ENCODE measurements around the gene GPRC5B. TPM values are rescaled to one million over a fixed set of nuclear protein-coding genes. Genes with fewer than 3 reads are reported as not detected.

Gene GPRC5B, protein sequence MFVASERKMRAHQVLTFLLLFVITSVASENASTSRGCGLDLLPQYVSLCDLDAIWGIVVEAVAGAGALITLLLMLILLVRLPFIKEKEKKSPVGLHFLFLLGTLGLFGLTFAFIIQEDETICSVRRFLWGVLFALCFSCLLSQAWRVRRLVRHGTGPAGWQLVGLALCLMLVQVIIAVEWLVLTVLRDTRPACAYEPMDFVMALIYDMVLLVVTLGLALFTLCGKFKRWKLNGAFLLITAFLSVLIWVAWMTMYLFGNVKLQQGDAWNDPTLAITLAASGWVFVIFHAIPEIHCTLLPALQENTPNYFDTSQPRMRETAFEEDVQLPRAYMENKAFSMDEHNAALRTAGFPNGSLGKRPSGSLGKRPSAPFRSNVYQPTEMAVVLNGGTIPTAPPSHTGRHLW
- total RNA-seq, result 10 to 100 TPM; 10.3 to 14.1 TPM
- 10 to 100 TPM; 34.2 to 46.9 (median 40.9) TPM for polyA plus RNA-seq (ENCODE audit: insufficient read length in 6 of 6)
- long read RNA-seq, donor 1, full-length matches to known transcripts, result 19 of 31 reads
- long read RNA-seq, donor 1, partial matches to known transcripts, result 12 of 31 reads
- long read RNA-seq, donor 1, other reads (novel, unspliced or antisense), result 0 of 31 reads
- long read RNA-seq, donor 2, full-length matches to known transcripts, result 23 of 23 reads
- long read RNA-seq, donor 2, partial matches to known transcripts, result 0 of 23 reads
- long read RNA-seq, donor 2, other reads (novel, unspliced or antisense), result 0 of 23 reads
- long read RNA-seq, donor 3, full-length matches to known transcripts, result 14 of 14 reads
- long read RNA-seq, donor 3, partial matches to known transcripts, result 0 of 14 reads
- long read RNA-seq, donor 3, other reads (novel, unspliced or antisense), result 0 of 14 reads
- long read RNA-seq, donor 4, full-length matches to known transcripts, result 1 of 2 reads
- long read RNA-seq, donor 4, partial matches to known transcripts, result 0 of 2 reads
- long read RNA-seq, donor 4, other reads (novel, unspliced or antisense), result 1 of 2 reads
- long read RNA-seq, donor 5, full-length matches to known transcripts, result 15 of 21 reads
- long read RNA-seq, donor 5, partial matches to known transcripts, result 6 of 21 reads
- long read RNA-seq, donor 5, other reads (novel, unspliced or antisense), result 0 of 21 reads
- long read RNA-seq, donor 6, full-length matches to known transcripts, result 17 of 17 reads
- long read RNA-seq, donor 6, partial matches to known transcripts, result 0 of 17 reads
- long read RNA-seq, donor 6, other reads (novel, unspliced or antisense), result 0 of 17 reads
- long read RNA-seq, donor 7, full-length matches to known transcripts, result 7 of 7 reads
- long read RNA-seq, donor 7, partial matches to known transcripts, result 0 of 7 reads
- long read RNA-seq, donor 7, other reads (novel, unspliced or antisense), result 0 of 7 reads
- long read RNA-seq, donor 8, full-length matches to known transcripts, result 16 of 16 reads
- long read RNA-seq, donor 8, partial matches to known transcripts, result 0 of 16 reads
- long read RNA-seq, donor 8, other reads (novel, unspliced or antisense), result 0 of 16 reads
- long read RNA-seq, donor 9, result 0 reads
- long read RNA-seq, donor 10, full-length matches to known transcripts, result 9 of 9 reads
- long read RNA-seq, donor 10, partial matches to known transcripts, result 0 of 9 reads
- long read RNA-seq, donor 10, other reads (novel, unspliced or antisense), result 0 of 9 reads
- long read RNA-seq, donor 11, result 0 reads
- long read RNA-seq, donor 12, full-length matches to known transcripts, result 8 of 13 reads
- long read RNA-seq, donor 12, partial matches to known transcripts, result 5 of 13 reads
- long read RNA-seq, donor 12, other reads (novel, unspliced or antisense), result 0 of 13 reads

DNA sequence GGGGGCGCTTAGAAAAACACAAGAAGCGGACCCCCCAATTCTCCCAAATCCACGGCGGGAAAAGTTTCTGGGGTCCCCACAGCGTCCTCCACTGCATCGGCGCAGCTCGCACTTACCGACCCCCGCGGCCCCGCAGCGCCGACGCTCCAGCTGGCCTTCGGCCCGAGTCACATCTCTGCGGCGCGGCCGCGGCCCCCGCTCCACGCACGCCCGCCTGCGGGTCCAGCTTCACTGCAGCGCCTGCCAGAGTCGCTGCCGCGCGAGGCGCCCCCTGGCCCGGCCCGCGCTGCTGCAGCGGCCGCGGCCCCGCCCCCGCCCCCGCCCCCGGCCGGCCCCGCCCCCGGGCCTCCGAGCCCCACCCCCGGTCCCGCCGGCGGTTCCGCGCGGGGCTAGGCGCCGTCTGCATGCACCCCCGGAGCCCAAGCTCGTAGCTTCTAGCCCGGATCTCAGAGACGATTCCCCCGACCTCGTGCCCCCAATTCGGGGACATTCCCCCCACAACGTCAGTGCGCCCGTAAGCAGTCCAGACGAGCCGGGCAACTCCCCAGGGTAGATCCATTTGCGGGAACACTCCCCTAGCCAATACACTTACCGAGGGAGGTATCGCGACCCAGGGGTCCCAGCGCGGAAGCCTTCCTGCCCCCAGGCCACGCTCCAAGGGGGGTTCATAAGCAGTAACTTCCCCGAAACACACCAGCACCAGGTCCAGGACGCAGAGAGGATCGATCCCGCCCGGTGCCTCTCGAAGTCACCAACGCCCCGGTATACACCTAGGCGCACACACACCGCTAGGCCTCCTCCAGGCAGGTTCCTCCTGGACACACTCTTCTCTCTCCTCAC is at the start of gene GPRC5B:
GPRC5B (minus strand) TSS at position 238 of the 840 bp plus-strand sequence. CDS start 12,003 bp downstream, outside the sequence.
- DNase-seq, result peak in 3 of 4 donors; percentile 46 to 76 (median 71)
- peaks cover 14 to 51% of the 10 kb centered on the region in 2 donors for H3K27me3 ChIP-seq
- peak; percentile 70 for ATAC-seq
- peaks cover 6 to 24% of the 10 kb centered on the region in 2 donors for H3K4me1 ChIP-seq
- no peak for TF ChIP-seq CTCF (IDR thresholded peaks at IDR 0.05)
- intact Hi-C loops (cut with DNase I), result loop anchor here in 1 of 2 donors (5.0 to 10.0 kb wide), 2 partner anchors 283 to 320 kb away; no protein-coding TSS in a partner anchor
- peak within 1 kb of the TSS; percentile 48 for H3K4me3 ChIP-seq
- H3K27ac ChIP-seq, result peak within 1 kb of the TSS in 1 of 2 donors; percentile 18
- no peaks in the 10 kb centered on the region for H3K9me3 ChIP-seq
- no peaks in the 10 kb centered on the region for H3K36me3 ChIP-seq

GRCh38 chr16:19933740-19934139 is 49.1 kb upstream of the GPRC5B start:
- intact Hi-C loops (cut with DNase I), result no loop called here
- ATAC-seq, result no peak
- no peaks in the 10 kb centered on the region for H3K36me3 ChIP-seq
- DNase-seq, result no peak
- TF ChIP-seq CTCF (IDR thresholded peaks at IDR 0.05), result no peak
- H3K4me3 ChIP-seq, result no peak overlapping the region
- peaks cover 0 to 34% of the 10 kb centered on the region in 2 donors for H3K27me3 ChIP-seq
- H3K9me3 ChIP-seq, result no peaks in the 10 kb centered on the region
- H3K4me1 ChIP-seq, result no peaks in the 10 kb centered on the region
- H3K27ac ChIP-seq, result no peak overlapping the region

DNA sequence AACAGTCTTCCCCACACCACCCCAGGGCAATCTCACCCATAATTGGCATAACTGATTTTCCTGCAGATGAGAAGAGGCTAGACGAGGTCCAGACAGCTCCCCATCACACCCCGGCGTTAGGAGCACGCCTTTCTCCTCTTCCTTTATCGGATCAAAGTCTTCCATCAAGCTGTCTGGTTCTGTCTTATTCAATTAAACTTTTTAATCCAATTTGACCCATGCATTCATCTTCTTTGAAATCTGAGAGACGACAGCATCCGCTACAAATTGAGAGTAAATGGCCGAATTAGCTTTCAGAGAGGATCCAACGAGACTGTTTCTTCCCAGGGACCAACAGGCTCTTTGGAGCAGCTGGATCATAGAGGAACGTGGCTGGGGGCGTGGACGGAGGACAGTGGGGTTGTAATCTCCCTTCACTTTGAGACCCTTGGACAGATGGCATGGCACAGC is 44.4 kb upstream of the GPRC5B start:
- ATAC-seq (no peak), DNase-seq (no peak)
- Histone ChIP-seq H3K27me3 (peaks cover 0 to 35% of the 10 kb centered on the region in 2 donors), H3K9me3 (no peaks in the 10 kb centered on the region), H3K4me1 (no peaks in the 10 kb centered on the region), H3K27ac (no peak overlapping the region), H3K36me3 (no peaks in the 10 kb centered on the region), H3K4me3 (no peak overlapping the region)
- TF ChIP-seq CTCF (IDR thresholded peaks at IDR 0.05), result no peak
- intact Hi-C loops (cut with DNase I), result no loop called here

GRCh38 chr16:19928432-19928831 is 43.8 kb upstream of the GPRC5B start:
- H3K36me3 ChIP-seq, result no peaks in the 10 kb centered on the region
- intact Hi-C loops (cut with DNase I), result no loop called here
- no peaks in the 10 kb centered on the region for H3K4me1 ChIP-seq
- no peak overlapping the region for H3K4me3 ChIP-seq
- TF ChIP-seq CTCF (IDR thresholded peaks at IDR 0.05), result no peak
- no peak overlapping the region for H3K27ac ChIP-seq
- no peaks in the 10 kb centered on the region for H3K9me3 ChIP-seq
- ATAC-seq (no peak), DNase-seq (no peak)
- H3K27me3 ChIP-seq, result peaks cover 0 to 29% of the 10 kb centered on the region in 2 donors

Data from left lung (tissue), 14 donors.